GM15510 (cell line): ENCODE data around the gene ZNF625.

ENCODE experiments used
- POLR2A ChIP-seq: IDR thresholded peaks from 3 replicates; pipeline ENCODE4 v1.6.1; 2011; ENCODE audit warnings: borderline replicate concordance; ENCODE audit not compliant: insufficient read length; ENCODE audit errors: extremely low read depth

ZNF625 gene

GRCh38 chr19:12098040-12098439 lies 58.5 kb downstream of the ZNF625 start:
- TF ChIP-seq POLR2A: no peak

GRCh38 chr19:12095111-12095790 lies 61.3 kb downstream of the ZNF625 start:
- TF ChIP-seq POLR2A: no peak
